Testis (tissue), 2 donors: ENCODE results near the gene MPL.

Experiments used
- POLR2A ChIP-seq: fragments of 450-650 bp; IDR thresholded peaks from one replicate; pipeline ENCODE4 v1.6.1; 2017; ENCODE audit warnings: antibody characterized with exemption, mild to moderate bottlenecking, moderate library complexity
- TF ChIP-seq, protein P1 (sequence below), 3 experiments: fragments of 450-650 bp in 2 of 3; fragments of 200-600 bp in 1 of 3; sonication (generic) in 1 of 3; IDR thresholded peaks; one replicate each; pipeline ENCODE4 v1.5.1; 2016 to 2019; ENCODE audit warnings: antibody characterized with exemption in 3 of 3, mild to moderate bottlenecking in 2 of 3, moderate library complexity in 1 of 3

- no peak for TF ChIP-seq POLR2A
- TF ChIP-seq, protein P1, sequence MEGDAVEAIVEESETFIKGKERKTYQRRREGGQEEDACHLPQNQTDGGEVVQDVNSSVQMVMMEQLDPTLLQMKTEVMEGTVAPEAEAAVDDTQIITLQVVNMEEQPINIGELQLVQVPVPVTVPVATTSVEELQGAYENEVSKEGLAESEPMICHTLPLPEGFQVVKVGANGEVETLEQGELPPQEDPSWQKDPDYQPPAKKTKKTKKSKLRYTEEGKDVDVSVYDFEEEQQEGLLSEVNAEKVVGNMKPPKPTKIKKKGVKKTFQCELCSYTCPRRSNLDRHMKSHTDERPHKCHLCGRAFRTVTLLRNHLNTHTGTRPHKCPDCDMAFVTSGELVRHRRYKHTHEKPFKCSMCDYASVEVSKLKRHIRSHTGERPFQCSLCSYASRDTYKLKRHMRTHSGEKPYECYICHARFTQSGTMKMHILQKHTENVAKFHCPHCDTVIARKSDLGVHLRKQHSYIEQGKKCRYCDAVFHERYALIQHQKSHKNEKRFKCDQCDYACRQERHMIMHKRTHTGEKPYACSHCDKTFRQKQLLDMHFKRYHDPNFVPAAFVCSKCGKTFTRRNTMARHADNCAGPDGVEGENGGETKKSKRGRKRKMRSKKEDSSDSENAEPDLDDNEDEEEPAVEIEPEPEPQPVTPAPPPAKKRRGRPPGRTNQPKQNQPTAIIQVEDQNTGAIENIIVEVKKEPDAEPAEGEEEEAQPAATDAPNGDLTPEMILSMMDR (IDR thresholded peaks at IDR 0.05) = no peak
These were observed 23.4 kb upstream of the MPL start for GRCh38 chr1:43314233-43314632.
